Adrenal gland (tissue), 12 donors: ENCODE measurements around the gene TMEM242. TPM values are rescaled to one million over a fixed set of nuclear protein-coding genes. Genes with fewer than 3 reads are reported as not detected.

ENCODE experiments used
- DNase-seq, 7 donors: peaks; one replicate each; pipeline ENCODE4 v3.0.0-alpha.2; 2019 to 2020
- H3K27ac ChIP-seq, 5 donors: fragments of 200-600 bp; sonication (generic) in 4 of 5; 1 replicate in 3 of 5; 2 replicates in 2 of 5; pipeline versions ENCODE4 v1.5.1 to v1.8.0; 2016 to 2020; ENCODE audit warnings: mild to moderate bottlenecking in 1 of 5
- H3K27me3 ChIP-seq: fragments of 200-600 bp; 2 replicates; pipeline ENCODE4 v1.8.0; 2021
- H3K36me3 ChIP-seq, 2 donors: fragments of 200-600 bp; replicated peaks in 1 of 2; 1 replicate in 1 of 2; 2 replicates in 1 of 2; pipeline versions ENCODE4 v1.5.1 to v1.8.0; 2018 to 2022
- H3K4me1 ChIP-seq, 2 donors: fragments of 200-600 bp; replicated peaks in 1 of 2; 1 replicate in 1 of 2; 2 replicates in 1 of 2; pipeline versions ENCODE4 v1.5.1 to v1.8.0; 2018 to 2021
- H3K4me3 ChIP-seq, 4 donors: fragments of 200-600 bp; sonication (generic) in 3 of 4; one replicate each; pipeline ENCODE4 v1.5.1; 2016 to 2018
- H3K9me3 ChIP-seq, 3 donors: fragments of 200-600 bp; sonication (generic) in 1 of 3; replicated peaks in 1 of 3; 1 replicate in 2 of 3; 2 replicates in 1 of 3; pipeline versions ENCODE4 v1.5.1 to v1.8.0; 2016 to 2021
- POLR2A ChIP-seq, 2 donors: fragments of 450-650 bp; IDR thresholded peaks; one replicate each; pipeline ENCODE4 v1.6.1; 2017; ENCODE audit warnings: antibody characterized with exemption in 2 of 2, mild to moderate bottlenecking in 2 of 2, moderate library complexity in 1 of 2
- WGBS, 4 donors: extraction: QIAGEN DNeasy Blood & Tissue Kit in 2 of 4; methylation state at CpG; one replicate each; pipeline versions ENCODE4 v1.1.5 to v1.1.7; 2013 to 2017; 5-methylcytosine and 5-hydroxymethylcytosine counted together
- intact Hi-C, 2 donors: fragments of 100-400 bp; cut with DNase I; formaldehyde crosslinking; loops; one replicate each; pipeline versions ENCODE4 v1.14.1 to v1.15.0; 2022 to 2023
- polyA plus RNA-seq, 3 donors: library from polyadenylated mRNA; stranded (reverse); fragments of 200-250 nt in 2 of 3; fragments of 350-450 nt in 1 of 3; fragmentation: Illumina TruSeq in 1 of 3; extraction: RNeasy Lipid Tissue Mini Kit (QIAGEN cat#74804) in 1 of 3; gene quantifications; one replicate each; pipeline ENCODE4 v1.2.3, GENCODE V29; 2013 to 2014
- total RNA-seq, 9 donors: library from RNA; depleted of rRNA in 4 of 9; stranded (reverse); fragments of >200 nt in 4 of 9; fragments of 120-200 nt in 1 of 9; fragmentation: NEBNext Ultra II Directional in 1 of 9; extraction: Animal tissue kit (Norgen Biotek cat#: 25700) in 1 of 9; gene quantifications; one replicate each; pipeline versions ENCODE4 v1.1.0 to v1.2.4, GENCODE V29; 2013 to 2023
- TF ChIP-seq, protein P1 (sequence below), 6 experiments: fragments of 450-650 bp in 4 of 6; fragments of 200-600 bp in 2 of 6; sonication (generic) in 1 of 6; IDR thresholded peaks; 1 replicate in 5 of 6; 2 replicates in 1 of 6; pipeline versions ENCODE4 v1.5.1 to v1.8.0; 2016 to 2021; ENCODE audit warnings: antibody characterized with exemption in 6 of 6, mild to moderate bottlenecking in 2 of 6, moderate library complexity in 1 of 6
- donor health status: healthy with polysubstance abuse.
- donor health status: Bipolar disorder and iron deficiency.
- donor health status: DM: yes; HTN: yes; CAD: no.
- donor health status: DM: no; HTN: no; CAD: no.
- donor health status: DM: no; HTN: no; CAD: no.
- donor health status: DM: yes; HTN: yes; CAD: no.

TMEM242 gene
- total and polyA plus RNA-seq, 12 donors = 7.4 to 17.2 (median 12.5) TPM

DNA sequence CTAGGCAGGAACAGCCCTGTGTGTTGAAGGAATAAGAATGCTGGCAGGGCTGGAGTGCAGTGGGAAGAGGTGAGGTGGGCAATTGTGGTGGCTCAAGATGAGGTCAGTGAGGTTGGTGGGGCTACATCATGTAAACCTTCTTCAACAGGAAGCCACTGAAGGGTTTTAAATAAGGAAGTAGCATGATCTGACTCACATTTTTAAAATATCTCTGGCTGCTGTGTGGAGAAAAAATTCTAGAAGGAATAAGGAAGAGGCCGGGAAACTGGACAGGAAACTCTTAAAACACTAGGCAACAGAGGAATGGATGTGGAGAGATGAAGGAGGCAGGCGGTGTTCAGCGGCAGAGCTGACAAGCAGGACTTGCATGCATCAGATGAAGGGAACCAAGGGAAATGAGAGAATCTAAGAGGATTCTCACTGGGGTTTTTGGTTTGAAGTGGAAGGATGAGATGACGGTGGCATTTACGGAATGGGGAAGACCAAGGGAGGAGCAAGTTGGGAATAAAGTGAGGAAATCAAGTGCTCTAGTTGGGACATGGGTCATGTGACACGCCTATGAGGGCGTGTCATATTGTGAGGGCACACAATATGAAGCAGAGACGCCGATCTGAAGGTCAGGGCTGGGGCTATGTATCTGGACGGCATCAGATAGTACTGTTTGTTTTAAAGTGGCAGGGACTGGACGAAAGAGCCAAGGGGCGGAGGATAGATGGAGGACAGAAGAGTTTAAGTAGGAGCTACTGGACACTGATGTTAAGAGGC, 18.2 kb downstream of the TMEM242 start:
- Histone ChIP-seq H3K27me3 (no peaks in the 10 kb centered on the region), H3K36me3 (no peaks in the 10 kb centered on the region), H3K4me1 (peaks cover 14 to 43% of the 10 kb centered on the region in 2 donors), H3K4me3 (no peak overlapping the region), H3K27ac (peak overlapping the region; percentile 40 to 86 (median 68)), H3K9me3 (no peaks in the 10 kb centered on the region)
- TF ChIP-seq POLR2A (IDR thresholded peaks at IDR 0.05) = peak in 1 of 2 donors; percentile 51
- TF ChIP-seq, protein P1, sequence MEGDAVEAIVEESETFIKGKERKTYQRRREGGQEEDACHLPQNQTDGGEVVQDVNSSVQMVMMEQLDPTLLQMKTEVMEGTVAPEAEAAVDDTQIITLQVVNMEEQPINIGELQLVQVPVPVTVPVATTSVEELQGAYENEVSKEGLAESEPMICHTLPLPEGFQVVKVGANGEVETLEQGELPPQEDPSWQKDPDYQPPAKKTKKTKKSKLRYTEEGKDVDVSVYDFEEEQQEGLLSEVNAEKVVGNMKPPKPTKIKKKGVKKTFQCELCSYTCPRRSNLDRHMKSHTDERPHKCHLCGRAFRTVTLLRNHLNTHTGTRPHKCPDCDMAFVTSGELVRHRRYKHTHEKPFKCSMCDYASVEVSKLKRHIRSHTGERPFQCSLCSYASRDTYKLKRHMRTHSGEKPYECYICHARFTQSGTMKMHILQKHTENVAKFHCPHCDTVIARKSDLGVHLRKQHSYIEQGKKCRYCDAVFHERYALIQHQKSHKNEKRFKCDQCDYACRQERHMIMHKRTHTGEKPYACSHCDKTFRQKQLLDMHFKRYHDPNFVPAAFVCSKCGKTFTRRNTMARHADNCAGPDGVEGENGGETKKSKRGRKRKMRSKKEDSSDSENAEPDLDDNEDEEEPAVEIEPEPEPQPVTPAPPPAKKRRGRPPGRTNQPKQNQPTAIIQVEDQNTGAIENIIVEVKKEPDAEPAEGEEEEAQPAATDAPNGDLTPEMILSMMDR (IDR thresholded peaks at IDR 0.05) = no peak
- 34 to 51% (median 38%) methylated on average over 12 of the region's 12 CpGs for WGBS, 4 donors
- intact Hi-C loops = no loop called here
- DNase-seq = peak; percentile 41 to 93 (median 83)

DNA sequence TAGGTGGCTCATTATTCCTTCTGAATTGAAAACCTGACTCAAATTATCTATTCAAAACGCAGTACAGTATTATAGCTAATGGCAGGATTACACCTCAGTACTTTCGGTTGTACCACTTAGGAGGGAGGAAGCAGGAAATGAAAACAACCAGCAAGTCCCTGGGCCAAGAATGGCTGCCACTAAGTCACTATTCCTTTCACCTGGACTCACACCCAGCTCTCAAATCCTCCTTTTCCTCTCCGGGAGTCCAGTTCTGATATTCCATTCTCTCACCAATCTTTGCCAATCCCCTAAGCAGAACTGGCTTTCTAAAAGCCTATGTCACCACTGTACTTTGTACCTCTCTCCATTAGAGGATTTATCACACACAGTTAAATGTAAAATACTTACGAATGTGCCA, 20.6 kb downstream of the TMEM242 start:
- no peak for DNase-seq
- Histone ChIP-seq H3K27me3 (no peaks in the 10 kb centered on the region), H3K4me1 (peaks cover 14 to 41% of the 10 kb centered on the region in 2 donors), H3K27ac (no peak overlapping the region), H3K9me3 (no peaks in the 10 kb centered on the region), H3K36me3 (no peaks in the 10 kb centered on the region), H3K4me3 (no peak overlapping the region)
- TF ChIP-seq, protein P1 (IDR thresholded peaks at IDR 0.05) = no peak
- TF ChIP-seq POLR2A (IDR thresholded peaks at IDR 0.05) = no peak
- 59 to 64% (median 64%) methylated on average over 4 of the region's 4 CpGs for WGBS, 4 donors
- intact Hi-C loops = no loop called here

DNA sequence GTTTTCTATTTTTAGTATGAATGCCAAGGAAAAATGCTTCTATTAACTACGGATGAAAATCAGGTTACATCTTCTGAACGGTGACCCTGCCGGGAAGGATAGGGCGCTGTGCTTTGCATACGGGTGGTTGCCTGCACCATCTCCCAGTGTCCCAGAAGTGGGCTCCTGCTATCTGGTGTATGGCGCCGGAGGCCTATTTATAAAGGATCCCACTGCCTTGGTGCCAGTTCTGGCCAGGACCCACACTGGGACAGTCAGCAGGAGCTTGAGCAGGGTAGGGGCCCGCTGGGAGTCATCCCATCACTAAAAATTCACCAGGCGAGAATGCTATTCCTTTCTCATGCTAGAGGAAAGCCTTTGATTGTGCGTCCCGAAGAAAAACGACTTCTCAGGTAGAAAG, 22.9 kb downstream of the TMEM242 start:
- WGBS, 4 donors = 89 to 95% (median 92%) methylated on average over 10 to 12 of the region's 12 CpGs
- no peak overlapping the region for H3K4me3 ChIP-seq
- no peak for DNase-seq
- H3K27me3 ChIP-seq = no peaks in the 10 kb centered on the region
- intact Hi-C loops = no loop called here
- no peaks in the 10 kb centered on the region for H3K9me3 ChIP-seq
- peaks cover 3 to 22% of the 10 kb centered on the region in 2 donors for H3K4me1 ChIP-seq
- H3K27ac ChIP-seq = no peak overlapping the region
- TF ChIP-seq, protein P1 (IDR thresholded peaks at IDR 0.05) = no peak
- no peak for TF ChIP-seq POLR2A (IDR thresholded peaks at IDR 0.05)
- no peaks in the 10 kb centered on the region for H3K36me3 ChIP-seq

DNA sequence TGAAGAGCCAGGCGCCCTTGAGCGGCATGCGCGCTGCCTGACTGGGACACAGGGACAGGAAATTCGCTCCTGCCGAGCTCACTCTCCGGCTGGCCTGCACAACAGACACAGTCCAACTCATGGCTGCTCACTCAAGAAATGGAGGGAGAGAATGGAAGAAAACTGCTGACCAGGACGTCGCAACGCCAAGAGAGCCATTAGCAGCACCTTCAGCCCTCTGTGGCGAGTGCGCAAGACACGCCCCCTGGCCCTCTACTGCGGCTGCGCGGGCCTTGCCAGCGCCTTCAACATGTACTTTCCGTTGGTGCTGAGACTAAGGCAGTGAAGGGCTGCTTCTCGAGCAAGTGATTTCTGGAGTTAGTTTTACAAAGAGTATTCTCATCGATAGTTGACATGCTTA, 23.3 kb downstream of the TMEM242 start:
- Histone ChIP-seq H3K36me3 (no peaks in the 10 kb centered on the region), H3K27me3 (no peaks in the 10 kb centered on the region), H3K27ac (no peak overlapping the region), H3K4me3 (no peak overlapping the region), H3K4me1 (peaks cover 0 to 18% of the 10 kb centered on the region in 2 donors), H3K9me3 (no peaks in the 10 kb centered on the region)
- no peak for DNase-seq
- intact Hi-C loops = no loop called here
- no peak for TF ChIP-seq POLR2A (IDR thresholded peaks at IDR 0.05)
- TF ChIP-seq, protein P1 (IDR thresholded peaks at IDR 0.05) = no peak
- 96 to 99% (median 98%) methylated on average over 19 to 20 of the region's 20 CpGs for WGBS, 4 donors
